H9 (cell line): ENCODE results near the gene CLVS2. TPM values are rescaled to one million over a fixed set of nuclear protein-coding genes. Genes with fewer than 3 reads are reported as not detected.

ENCODE experiments used
- DNase-seq: peaks from one replicate; pipeline ENCODE4 v3.0.0-alpha.2; 2017
- H2AFZ ChIP-seq: one replicate; pipeline ENCODE4 v1.6.1; 2013; ENCODE audit warnings: mild to moderate bottlenecking, low read length, control low read depth, moderate library complexity
- H2AK5ac ChIP-seq: 2 replicates; pipeline ENCODE4 v1.6.1; 2013; ENCODE audit warnings: low read length, control low read depth, mixed read lengths; ENCODE audit not compliant: insufficient read length
- H2BK120ac ChIP-seq: one replicate; pipeline ENCODE4 v1.6.1; 2013; ENCODE audit warnings: low read depth, mild to moderate bottlenecking, low read length, control low read depth, inconsistent platforms; ENCODE audit not compliant: poor library complexity, severe bottlenecking
- H2BK12ac ChIP-seq: 2 replicates; pipeline ENCODE4 v1.6.1; 2013; ENCODE audit warnings: low read length, control low read depth, mixed read lengths, low read depth; ENCODE audit not compliant: insufficient read length
- H2BK15ac ChIP-seq: 2 replicates; pipeline ENCODE4 v1.6.1; 2013; ENCODE audit warnings: low read depth, low read length, control low read depth
- H2BK20ac ChIP-seq: one replicate; pipeline ENCODE4 v1.6.1; 2013; ENCODE audit warnings: low read depth, mild to moderate bottlenecking, low read length, control low read depth, inconsistent platforms; ENCODE audit not compliant: poor library complexity, severe bottlenecking
- H2BK5ac ChIP-seq: 2 replicates; pipeline ENCODE4 v1.6.1; 2013; ENCODE audit warnings: low read length, control low read depth, mixed read lengths; ENCODE audit not compliant: insufficient read length
- H3K14ac ChIP-seq: 2 replicates; pipeline ENCODE4 v1.6.1; 2013; ENCODE audit warnings: low read length, control low read depth; ENCODE audit not compliant: insufficient read depth
- H3K18ac ChIP-seq: 2 replicates; pipeline ENCODE4 v1.6.1; 2013; ENCODE audit warnings: low read depth, mild to moderate bottlenecking, mixed read lengths, low read length, control low read depth; ENCODE audit not compliant: insufficient read length
- H3K23ac ChIP-seq: 2 replicates; pipeline ENCODE4 v1.6.1; 2013; ENCODE audit warnings: low read length, control low read depth, mixed read lengths, low read depth; ENCODE audit not compliant: insufficient read length
- H3K23me2 ChIP-seq: 2 replicates; pipeline ENCODE4 v1.6.1; 2013; ENCODE audit warnings: low read depth, mild to moderate bottlenecking, mixed read lengths, low read length, control low read depth; ENCODE audit not compliant: insufficient read length, poor library complexity, severe bottlenecking
- H3K27ac ChIP-seq: 2 replicates; pipeline ENCODE4 v1.5.1; 2013; ENCODE audit warnings: low read length, control low read depth, mixed read lengths, low read depth; ENCODE audit not compliant: insufficient read length
- H3K27me3 ChIP-seq: 2 replicates; pipeline ENCODE4 v1.6.1; 2013; ENCODE audit warnings: low read length, control low read depth, inconsistent platforms; ENCODE audit not compliant: insufficient read depth
- H3K4ac ChIP-seq: 2 replicates; pipeline ENCODE4 v1.6.1; 2013; ENCODE audit warnings: low read depth, mild to moderate bottlenecking, control low read depth, inconsistent platforms, low read length, moderate library complexity
- H3K4me1 ChIP-seq: 2 replicates; pipeline ENCODE4 v1.6.1; 2013; ENCODE audit warnings: low read length, control low read depth, inconsistent platforms; ENCODE audit not compliant: insufficient read depth
- H3K4me2 ChIP-seq: 2 replicates; pipeline ENCODE4 v1.6.1; 2013; ENCODE audit warnings: low read length, control low read depth, mixed read lengths; ENCODE audit not compliant: insufficient read length, insufficient read depth
- H3K56ac ChIP-seq: 2 replicates; pipeline ENCODE4 v1.6.1; 2013; ENCODE audit warnings: low read depth, mild to moderate bottlenecking, mixed read lengths, low read length, control low read depth; ENCODE audit not compliant: insufficient read length
- H3K79me1 ChIP-seq: 2 replicates; pipeline ENCODE4 v1.6.1; 2013; ENCODE audit warnings: low read depth, mild to moderate bottlenecking, moderate library complexity, low read length, control low read depth, inconsistent platforms; ENCODE audit not compliant: insufficient read depth, poor library complexity, severe bottlenecking
- H3K79me2 ChIP-seq: 2 replicates; pipeline ENCODE4 v1.6.1; 2013; ENCODE audit warnings: low read length, control low read depth, inconsistent platforms; ENCODE audit not compliant: insufficient read depth
- H3K9ac ChIP-seq: 2 replicates; pipeline ENCODE4 v1.6.1; 2013; ENCODE audit warnings: low read length, control low read depth, mixed read lengths; ENCODE audit not compliant: insufficient read length; ENCODE audit errors: extremely low read depth
- H3K9me3 ChIP-seq: one replicate; pipeline ENCODE4 v1.6.1; 2013; ENCODE audit warnings: low read depth, low read length, inconsistent platforms; ENCODE audit not compliant: control insufficient read depth
- H3T11ph ChIP-seq: one replicate; pipeline ENCODE4 v1.6.1; 2013; ENCODE audit warnings: mild to moderate bottlenecking, low read length, control low read depth, inconsistent platforms
- H4K20me1 ChIP-seq: one replicate; pipeline ENCODE4 v1.6.1; 2013; ENCODE audit not compliant: control insufficient read depth, insufficient read length, insufficient read depth
- H4K5ac ChIP-seq: 2 replicates; pipeline ENCODE4 v1.6.1; 2013; ENCODE audit warnings: low read depth, mild to moderate bottlenecking, mixed read lengths, low read length, control low read depth; ENCODE audit not compliant: insufficient read length
- H4K8ac ChIP-seq: replicated peaks from 2 replicates; pipeline ENCODE4 v1.6.1; 2013; ENCODE audit warnings: low read length, control low read depth, mixed read lengths, low read depth; ENCODE audit not compliant: insufficient read length
- H4K91ac ChIP-seq: 2 replicates; pipeline ENCODE4 v1.6.1; 2013; ENCODE audit warnings: low read depth, mild to moderate bottlenecking, moderate library complexity, mixed read lengths, low read length, control low read depth; ENCODE audit not compliant: insufficient read length
- H3K27ac Mint-ChIP-seq, 3 experiments: 2 replicates in 2 of 3; 3 replicates in 1 of 3; pipeline ENCODE4 v1.8.0; 2020 to 2021; ENCODE audit warnings: mixed read lengths in 3 of 3, mild to moderate bottlenecking in 1 of 3, moderate library complexity in 1 of 3
- H3K27me3 Mint-ChIP-seq: 2 replicates; pipeline ENCODE4 v1.8.0; 2021; ENCODE audit warnings: low read depth, mild to moderate bottlenecking, moderate library complexity, mixed read lengths
- H3K36me3 Mint-ChIP-seq, 3 experiments: 2 replicates in 2 of 3; 3 replicates in 1 of 3; pipeline ENCODE4 v1.8.0; 2020 to 2021; ENCODE audit warnings: low read depth in 3 of 3, mixed read lengths in 3 of 3; ENCODE audit not compliant: insufficient read depth in 1 of 3
- H3K4me1 Mint-ChIP-seq, 2 experiments: 2 replicates each; pipeline ENCODE4 v1.8.0; 2020; ENCODE audit warnings: mixed read lengths in 2 of 2
- H3K4me3 Mint-ChIP-seq, 2 experiments: 2 replicates in 1 of 2; 3 replicates in 1 of 2; pipeline ENCODE4 v1.8.0; 2020 to 2021; ENCODE audit warnings: mild to moderate bottlenecking in 2 of 2, mixed read lengths in 2 of 2, moderate library complexity in 1 of 2
- H3K9me3 Mint-ChIP-seq, 2 experiments: 2 replicates in 1 of 2; 3 replicates in 1 of 2; pipeline ENCODE4 v1.8.0; 2020; ENCODE audit warnings: mild to moderate bottlenecking in 2 of 2, mixed read lengths in 2 of 2, moderate library complexity in 1 of 2
- CTCF ChIP-seq: fragments of 200-600 bp; sonication (generic); conservative IDR thresholded peaks from 3 replicates; pipeline ENCODE4 v1.8.0; 2021; ENCODE audit warnings: antibody characterized with exemption, mild to moderate bottlenecking
- WGBS: extraction: QIAGEN DNeasy Blood & Tissue Kit; methylation state at CpG from one replicate; pipeline ENCODE4 v1.1.7; 2013; ENCODE audit warnings: missing lambda C conversion rate, low lambda C conversion rate, mixed read lengths; ENCODE audit not compliant: insufficient read length; ENCODE audit errors: extremely low coverage; 5-methylcytosine and 5-hydroxymethylcytosine counted together
- total RNA-seq: library from RNA; stranded (reverse); gene quantifications from 2 replicates; pipeline ENCODE4 v1.2.1, GENCODE V29; 2021

The CLVS2 gene
- total RNA-seq, 1 experiment from 2014 or later: 0.26 TPM

GRCh38 chr6:123117145-123117908 lies 121.3 kb downstream of the CLVS2 start:
- no CpG with 5 or more reads among the region's 2 CpGs for WGBS
- no peak for TF ChIP-seq CTCF
- H2AK5ac ChIP-seq: no peak overlapping the region
- no peaks in the 10 kb centered on the region for H3K9me3 ChIP-seq
- H3K4me1 ChIP-seq: no peaks in the 10 kb centered on the region
- H3K27ac Mint-ChIP-seq: no peak overlapping the region
- H3K18ac ChIP-seq: no peak overlapping the region
- no peak overlapping the region for H3K9ac ChIP-seq
- no peaks in the 10 kb centered on the region for H3K27me3 ChIP-seq
- no peak overlapping the region for H3K27ac ChIP-seq
- H2BK15ac ChIP-seq: no peak overlapping the region
- no peak overlapping the region for H3K23ac ChIP-seq
- H4K5ac ChIP-seq: no peak overlapping the region
- no peaks in the 10 kb centered on the region for H3K9me3 Mint-ChIP-seq
- no peak overlapping the region for H2AFZ ChIP-seq
- H3K56ac ChIP-seq: no peak overlapping the region
- H3K4ac ChIP-seq: no peak overlapping the region
- H4K20me1 ChIP-seq: no peaks in the 10 kb centered on the region
- H4K91ac ChIP-seq: no peak overlapping the region
- H3K4me2 ChIP-seq: no peak overlapping the region
- H3K4me1 Mint-ChIP-seq: no peaks in the 10 kb centered on the region
- no peaks in the 10 kb centered on the region for H3K79me1 ChIP-seq
- no peak overlapping the region for H2BK120ac ChIP-seq
- no peak overlapping the region for H2BK20ac ChIP-seq
- H3K79me2 ChIP-seq: no peaks in the 10 kb centered on the region
- H3K23me2 ChIP-seq: no peaks in the 10 kb centered on the region
- no peak overlapping the region for H3K14ac ChIP-seq
- no peak overlapping the region for H4K8ac ChIP-seq
- no peaks in the 10 kb centered on the region; the same call in 1 of the 2 replicates for H3K27me3 Mint-ChIP-seq
- H3K4me3 Mint-ChIP-seq: no peak overlapping the region
- DNase-seq: no peak
- no peak overlapping the region for H3T11ph ChIP-seq
- no peaks in the 10 kb centered on the region for H3K36me3 Mint-ChIP-seq
- H2BK5ac ChIP-seq: no peak overlapping the region
- no peak overlapping the region for H2BK12ac ChIP-seq
